Kidney capillary endothelial cell (primary cell): Measurements from ENCODE around the gene CD7.

Experiments
- DNase-seq: peaks from one replicate; pipeline ENCODE4 v3.0.0-alpha.2; 2018; ENCODE audit warnings: low spot score

The CD7 gene

DNA sequence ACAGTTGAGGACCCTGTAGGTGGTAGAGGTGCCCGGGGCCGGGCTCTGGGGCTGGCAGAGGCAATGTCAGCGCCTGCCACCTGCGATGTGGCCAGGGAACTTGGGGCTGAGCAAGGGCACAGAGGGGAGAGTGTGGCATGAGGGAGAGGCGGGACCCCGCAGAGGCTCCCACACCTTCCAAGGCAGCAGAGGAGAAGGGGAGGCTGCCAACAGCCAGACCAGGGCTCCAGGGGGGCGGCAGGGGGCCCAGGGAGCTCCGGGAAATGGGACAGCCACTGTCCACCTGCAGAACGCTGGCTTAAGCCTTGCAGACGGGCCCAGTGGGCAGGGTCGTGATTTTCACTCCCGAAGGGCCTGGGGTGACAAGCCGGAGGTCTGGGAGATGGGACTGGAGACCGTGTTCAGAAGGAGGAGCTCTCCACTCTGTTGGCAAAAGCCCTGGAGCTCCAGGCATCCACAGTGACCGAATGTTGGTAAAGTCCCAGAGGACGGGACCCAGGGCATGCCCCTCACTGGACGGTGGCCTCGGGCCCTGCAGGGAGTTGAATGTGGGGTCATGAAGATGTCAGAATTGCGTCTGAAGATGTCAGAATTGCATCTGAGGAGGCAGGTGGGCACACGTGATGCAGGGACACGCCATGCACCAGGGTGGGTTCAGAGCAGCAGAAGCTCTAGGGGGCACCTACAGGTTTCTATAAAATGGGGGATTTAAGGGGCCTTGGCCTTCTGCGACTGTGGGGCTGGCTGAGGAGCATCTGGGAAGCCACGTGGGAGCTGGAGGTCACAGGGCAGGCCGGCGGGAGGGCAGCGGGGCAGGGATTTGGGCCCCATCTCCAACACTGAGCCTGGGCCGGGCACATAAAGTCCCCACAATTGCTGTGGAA, 18.6 kb downstream of the CD7 start:
- DNase-seq, result no peak

DNA sequence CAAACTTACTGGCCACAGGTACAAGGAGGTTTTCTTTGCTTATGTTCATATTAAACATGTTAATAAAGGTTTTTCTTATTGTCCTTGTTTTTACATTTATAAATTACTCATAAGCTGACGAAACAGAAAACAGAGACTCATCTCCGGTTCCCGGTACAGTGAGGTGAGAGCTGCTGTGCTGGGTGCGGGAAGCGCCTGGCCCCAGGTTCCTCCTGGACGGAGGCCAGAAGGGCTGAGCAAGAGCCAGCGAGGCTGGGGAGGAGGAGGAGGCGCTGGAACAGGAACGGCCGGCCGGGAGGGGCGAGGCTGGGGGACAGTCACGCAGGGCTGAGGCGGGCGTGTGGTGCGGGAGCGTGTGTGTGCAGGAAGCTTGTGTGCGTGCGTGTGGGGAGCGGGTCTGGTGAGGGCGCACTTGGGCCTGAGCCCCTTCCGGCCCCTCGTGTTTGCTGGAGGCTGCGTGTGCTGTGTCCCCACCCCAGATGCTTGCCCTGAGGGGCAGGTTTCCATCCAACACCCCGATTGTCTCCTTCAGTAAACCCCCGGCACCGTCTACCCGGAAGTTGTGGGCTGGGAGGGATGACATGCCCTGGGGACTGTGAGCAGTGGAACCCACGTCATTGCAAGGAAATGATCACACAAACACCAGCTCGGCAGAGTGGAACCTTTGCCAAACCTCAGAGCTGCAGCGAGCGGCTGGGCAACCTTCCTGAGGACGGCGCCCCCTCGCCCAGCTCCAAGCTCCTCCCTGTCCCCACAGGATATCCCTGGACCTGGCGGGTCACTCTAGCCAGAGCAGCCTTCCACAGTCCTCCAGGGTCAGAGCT, 19.5 kb downstream of the CD7 start:
- peak; percentile 94 for DNase-seq

DNA sequence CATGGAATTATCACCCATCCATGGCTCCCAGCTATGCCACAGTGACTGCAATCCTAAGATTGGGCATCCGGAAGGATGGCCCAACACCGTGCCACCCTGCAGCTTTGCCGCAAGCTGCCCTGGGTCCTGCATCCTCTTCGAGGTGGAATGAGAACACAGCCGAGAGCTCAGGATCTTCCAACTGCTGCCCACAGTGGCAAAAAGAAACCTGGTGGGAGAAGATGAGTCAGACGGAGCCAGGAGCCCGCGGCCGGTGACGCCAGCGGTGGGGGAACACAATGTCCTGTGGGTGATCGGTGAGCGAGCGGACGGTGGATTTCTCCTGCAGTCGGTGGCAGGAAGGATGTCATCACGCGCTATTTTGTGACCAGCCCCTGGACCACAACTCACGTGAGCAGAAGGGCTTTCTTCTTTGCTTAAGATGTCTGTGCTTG, 20.1 kb downstream of the CD7 start:
- no peak for DNase-seq

DNA sequence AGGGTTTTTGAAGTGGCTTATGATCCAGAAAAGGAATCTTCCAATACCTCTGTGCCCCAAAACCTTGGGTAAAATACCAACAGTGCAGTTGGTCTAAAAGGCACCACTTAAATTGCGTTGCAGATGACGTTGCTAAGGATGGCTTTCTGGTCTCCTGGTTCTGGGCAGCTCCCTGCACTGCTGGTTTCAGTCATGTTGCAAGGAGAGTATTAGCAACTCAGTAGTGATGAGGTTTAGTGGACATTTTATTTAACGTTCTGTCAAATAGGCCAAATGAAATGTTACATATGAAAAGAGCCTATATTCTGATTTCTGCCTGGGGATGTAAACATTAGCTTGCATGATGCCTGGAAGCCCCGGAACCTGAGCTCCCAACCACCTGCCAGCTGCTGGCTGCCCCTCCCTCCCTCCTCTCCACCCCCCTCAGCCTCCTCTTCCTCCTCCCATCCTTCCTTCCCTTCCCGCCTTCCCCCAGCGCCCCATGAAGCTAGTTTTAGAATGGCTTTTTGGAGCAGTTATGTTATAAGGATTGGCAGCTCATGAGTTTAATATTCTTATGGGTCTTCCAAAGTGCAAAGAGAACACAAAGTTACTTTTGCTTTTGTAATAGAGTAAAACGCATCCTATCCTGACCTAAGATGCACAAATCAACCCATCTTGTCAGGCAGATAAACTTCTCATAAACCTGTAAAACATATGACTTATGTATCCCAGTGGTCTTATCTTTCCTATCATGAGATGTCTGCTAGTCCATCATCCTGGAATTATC, 20.7 kb downstream of the CD7 start:
- DNase-seq, result no peak

DNA sequence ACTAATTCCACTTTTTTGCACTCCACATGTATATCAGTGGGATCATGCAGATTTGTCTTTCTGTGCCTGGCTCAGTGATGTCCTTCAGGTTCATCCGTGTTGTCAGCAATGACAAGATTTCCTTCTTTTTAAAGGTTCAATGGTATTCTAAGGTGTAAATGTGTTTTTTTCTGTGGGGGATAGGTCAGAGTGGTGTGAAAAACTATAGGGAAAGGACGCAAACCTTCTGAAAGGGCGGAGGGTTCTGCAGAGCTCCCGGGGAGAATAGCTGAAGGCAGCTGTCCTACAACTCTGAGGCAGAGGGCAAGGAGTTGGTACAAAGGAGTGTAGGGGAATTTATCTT, 22.0 kb downstream of the CD7 start:
- no peak for DNase-seq

DNA sequence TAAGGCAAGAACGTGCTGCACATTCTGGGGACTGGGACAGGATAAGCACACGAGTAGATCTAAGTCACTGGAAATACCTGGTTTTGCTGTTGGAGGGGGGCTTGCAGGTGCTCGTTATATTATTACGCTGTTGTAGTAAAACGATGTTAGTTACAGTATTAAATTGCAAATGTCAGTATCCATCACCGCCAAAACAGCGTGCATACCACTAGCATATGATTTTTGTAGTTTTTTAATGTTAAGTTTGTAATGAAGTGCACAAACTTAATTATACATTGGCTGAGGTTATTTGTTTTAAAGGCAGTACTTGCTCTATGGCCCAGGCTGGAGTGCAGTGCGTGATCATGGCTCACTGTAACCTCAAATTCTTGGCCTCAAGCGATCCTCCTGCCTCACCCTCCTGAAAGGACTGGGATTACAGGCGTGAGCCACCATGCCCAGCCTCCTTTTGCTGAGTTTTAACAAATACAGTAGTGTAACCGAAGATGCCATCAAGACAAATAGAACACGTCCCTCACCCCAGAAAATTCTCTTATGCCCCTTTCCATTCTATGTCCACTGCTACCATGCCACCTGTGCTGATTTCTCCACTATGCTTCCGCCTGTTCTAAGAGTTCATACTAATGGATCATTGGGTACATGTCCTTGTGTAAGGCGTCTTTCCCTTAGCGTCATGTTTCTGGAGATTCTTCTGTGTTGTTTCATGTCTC, 23.2 kb downstream of the CD7 start:
- DNase-seq, result no peak

DNA sequence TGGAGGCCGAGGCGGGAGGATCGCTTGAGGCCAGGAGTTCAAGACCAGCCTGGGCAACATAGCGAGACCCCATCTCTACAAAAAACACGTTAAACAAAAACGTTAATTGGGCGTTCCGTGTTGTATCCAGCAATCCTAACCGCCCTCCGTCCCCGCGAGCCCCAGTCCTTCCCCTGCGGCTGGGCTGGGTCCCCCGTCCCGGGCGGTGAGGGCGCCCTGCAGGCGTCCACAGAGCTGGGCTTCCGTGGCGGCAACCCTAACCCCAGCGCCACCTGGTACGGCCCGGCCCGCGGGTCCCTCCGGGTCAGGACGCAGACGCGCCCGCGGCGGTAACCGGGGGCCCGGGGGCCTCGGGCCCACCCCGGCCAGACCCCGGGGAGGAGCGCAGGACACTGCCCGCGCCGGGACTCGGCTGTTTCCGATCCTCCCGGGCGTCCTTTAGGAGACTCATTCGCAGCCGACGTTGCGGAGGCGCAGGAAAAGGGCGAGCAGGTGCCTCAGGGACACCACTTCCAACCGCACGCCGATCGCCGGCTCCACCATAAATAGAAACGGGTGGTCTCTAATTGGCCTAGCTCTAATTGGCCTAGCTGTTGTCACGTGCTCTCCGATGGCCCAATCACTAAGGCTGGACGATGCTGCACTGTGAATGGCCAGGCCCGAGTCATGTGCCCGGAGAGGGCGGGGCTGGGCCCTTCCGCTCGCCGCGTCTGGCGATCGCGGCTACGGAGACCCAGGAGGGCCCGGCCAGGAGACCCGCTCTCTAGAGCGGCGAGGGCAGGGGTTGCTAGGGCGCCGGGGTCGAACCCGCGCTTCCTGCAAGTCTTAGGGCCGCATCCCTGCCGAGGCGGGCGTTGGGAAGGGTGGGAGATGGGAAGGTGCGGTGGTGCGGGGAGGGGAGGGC, 24.9 kb downstream of the CD7 start:
- peak; percentile 95 for DNase-seq

DNA sequence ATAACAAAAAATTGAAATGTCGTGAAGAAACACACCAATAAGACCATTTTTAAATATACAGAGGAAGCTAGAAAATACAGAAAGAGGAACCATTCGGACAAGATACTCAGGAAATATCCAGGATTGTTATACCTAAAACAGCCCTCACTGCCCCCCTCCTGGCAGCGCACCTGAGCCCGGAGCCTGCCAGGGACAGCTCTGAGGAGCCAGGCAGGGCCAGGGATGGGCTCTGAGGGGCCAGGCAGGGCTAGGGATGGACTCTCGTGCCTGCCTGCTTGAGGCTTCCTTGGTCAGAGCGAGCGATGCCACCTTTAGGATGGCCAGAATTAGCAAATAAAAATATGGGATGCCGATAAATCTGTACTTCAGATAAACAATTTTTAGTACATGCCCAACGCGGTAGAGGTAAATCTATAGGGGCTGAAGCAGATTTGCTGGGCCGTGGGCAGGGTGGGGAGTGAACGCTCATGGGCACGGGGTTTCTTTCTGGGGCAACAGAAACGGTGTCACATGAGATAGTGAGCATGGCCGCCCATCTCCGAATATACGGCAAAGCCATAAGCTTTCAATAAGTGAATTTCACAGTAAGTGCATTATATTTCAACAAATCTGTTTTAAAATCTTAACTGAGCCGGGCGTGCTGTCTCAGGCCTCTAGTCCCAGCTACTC, 25.7 kb downstream of the CD7 start:
- no peak for DNase-seq

DNA sequence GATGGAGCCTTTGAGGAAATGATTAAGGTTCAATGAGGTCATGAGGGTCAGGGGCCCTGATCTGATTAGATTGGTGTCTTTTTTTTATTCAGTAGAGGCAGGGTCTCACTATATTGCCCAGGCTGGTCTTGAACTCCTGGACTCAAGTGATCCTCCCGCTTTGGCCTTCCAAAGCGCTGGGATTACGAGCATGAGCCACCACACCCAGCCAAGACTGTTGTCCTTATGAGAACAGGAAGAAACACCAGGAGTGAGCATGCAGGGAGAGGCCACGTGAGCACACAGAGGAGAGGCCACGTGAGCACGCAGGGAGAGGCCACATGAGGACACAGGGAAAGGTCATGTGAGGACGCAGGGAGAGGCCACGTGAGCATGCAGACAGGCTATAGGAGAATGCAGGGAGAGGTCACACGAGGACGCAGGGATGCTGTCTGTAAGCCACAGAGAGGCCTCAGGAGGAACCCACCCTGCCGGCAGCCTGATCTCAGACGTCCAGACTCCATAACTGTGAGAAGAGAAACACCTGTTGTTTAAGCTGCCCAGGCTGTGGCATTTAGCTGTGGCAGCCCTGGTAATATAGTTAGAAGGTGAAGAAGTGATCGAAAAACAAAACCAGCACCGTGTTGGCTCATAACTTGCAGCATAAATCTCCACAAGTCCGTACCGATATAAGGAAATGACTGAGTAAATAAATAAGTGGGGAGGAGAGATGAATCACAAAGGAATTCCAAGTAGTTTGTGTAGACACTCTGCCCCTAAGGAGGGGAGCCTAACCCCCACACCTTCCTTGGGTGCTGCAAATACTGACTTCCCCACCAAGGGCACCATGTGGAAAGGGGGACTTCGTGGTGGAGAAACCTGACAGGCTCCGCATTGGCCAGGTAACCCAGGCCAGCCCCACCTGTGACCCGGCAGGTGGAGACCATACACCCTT, 29.3 kb downstream of the CD7 start:
- DNase-seq, result no peak

DNA sequence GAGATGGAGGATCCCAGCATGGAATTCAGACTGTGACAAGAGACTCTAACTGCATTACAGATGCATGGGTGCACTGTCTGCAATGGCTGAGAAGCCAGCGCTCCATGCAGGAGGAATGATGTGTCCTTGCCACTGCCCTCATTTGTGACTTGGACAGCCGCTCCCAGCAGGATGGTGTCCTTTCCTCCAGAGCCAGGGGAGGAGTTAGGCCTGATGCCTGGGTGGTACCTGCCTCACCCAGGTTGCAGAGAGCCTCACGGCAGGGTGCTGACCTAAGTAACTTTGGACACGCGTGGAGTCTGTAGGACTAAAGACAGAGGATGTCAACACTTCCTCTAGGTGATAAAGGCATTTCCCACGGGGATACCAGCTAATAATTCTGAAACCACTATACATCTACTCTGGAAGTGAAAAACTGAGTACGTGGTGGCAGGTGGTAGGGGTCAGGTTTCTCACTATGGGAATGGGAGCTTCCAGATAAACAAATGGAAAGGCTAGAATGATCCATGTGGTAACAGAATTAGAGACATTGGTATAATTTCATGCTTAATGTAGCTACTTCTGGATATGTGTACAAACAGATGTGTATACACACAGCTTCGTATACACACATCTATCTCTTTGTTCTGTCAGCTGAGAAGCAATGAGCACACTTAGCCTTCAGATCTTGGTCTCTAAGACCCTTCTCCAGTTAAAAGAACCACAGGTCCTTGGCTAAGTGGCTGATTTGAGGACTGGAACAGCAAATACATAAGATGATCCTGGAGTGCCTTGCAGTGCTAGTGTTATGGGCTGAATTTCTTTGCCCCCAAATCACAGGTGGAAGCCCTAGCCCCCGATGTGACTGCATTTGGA, 30.2 kb downstream of the CD7 start:
- no peak for DNase-seq

DNA sequence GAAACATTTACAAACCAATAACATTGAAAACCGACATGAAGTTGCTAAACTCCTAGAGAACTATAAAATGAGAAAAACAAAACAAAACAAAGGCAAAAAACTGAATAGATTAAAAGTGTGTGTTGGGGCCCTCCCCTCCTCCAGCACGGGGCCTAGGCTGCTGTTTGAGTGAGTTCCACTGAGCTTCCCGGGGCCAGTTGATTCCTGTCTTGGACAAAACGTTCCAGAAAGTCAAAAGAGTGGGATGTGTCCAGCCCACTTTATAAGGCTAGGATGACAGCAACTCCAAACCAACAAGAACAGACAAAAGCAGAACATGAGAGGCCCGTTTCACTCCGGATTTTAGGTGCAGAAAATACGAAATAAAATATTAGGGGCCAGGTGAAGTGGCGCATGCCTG, 32.3 kb downstream of the CD7 start:
- DNase-seq, result no peak

DNA sequence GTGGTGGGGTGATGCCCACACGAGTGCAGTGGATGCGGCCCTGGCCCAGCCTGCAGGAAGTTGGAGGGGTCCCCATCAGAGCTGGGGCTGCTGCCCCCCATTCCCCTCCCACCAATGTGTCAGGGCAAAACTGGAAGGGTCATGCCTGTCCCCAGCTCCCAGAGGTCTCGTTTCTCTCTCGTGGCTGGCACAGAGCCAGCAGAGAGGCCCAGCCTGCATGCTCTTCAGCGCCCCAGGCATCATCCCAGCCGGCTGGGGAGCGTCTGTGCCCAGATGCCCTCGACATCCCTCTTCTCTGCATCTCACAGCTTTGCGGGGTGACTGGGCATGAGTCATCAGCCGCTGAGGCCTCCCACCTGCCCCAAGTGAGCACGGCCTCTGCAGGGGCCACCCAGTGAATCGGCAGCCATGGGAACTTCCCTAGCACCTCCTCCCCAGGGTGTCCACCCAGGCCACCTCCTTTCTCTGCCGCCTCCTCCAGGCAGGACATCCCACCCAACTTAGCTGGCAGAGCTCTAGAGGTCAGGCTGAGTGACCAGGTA, 34.1 kb downstream of the CD7 start:
- DNase-seq, result no peak

DNA sequence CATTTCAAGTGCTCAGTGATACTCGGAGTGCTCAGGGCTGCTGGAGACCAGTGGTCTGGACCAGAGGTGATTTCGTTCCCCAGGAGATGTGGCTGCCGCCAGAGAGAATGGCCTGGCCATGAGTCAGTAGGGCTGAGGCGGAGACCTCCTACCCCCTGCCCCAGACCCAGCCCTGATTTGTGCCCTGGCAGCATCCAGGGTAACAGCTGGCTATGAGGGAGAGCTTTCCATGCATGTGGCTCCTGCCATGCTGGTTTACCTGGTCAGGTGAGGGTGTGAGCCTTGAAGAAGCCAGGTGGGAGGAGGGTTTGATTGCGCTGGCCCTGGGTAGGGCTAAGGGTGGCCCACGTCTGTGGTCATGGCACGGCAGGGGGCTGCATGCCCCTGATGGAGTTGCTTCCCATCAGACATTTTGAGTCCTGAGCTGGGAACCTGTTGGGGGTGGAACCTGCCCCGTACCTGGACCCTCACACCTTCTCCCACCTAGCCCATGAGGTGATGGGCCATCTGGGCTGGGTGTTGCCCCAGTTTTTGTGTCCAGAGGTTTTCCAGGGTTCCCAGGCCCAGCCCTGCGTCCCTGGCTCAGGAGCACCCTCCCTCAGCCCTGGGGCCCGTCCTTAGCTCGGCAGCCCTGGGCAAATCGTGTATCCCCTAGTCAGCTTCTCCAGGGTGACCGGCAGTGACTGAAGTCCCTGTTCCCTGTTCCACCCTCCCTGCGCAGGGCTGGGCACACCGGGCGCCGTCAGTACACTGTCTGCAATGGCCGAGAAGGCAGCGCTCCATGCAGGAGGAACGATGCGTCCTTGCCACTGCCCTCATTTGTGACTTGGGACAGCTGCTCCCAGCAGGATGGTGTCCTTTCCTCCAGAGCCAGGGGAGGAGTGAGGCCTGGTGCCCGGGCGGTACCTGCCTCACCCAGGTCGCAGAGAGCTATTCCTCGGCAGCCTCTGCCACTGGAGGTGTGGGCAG, 34.9 kb downstream of the CD7 start:
- no peak for DNase-seq

DNA sequence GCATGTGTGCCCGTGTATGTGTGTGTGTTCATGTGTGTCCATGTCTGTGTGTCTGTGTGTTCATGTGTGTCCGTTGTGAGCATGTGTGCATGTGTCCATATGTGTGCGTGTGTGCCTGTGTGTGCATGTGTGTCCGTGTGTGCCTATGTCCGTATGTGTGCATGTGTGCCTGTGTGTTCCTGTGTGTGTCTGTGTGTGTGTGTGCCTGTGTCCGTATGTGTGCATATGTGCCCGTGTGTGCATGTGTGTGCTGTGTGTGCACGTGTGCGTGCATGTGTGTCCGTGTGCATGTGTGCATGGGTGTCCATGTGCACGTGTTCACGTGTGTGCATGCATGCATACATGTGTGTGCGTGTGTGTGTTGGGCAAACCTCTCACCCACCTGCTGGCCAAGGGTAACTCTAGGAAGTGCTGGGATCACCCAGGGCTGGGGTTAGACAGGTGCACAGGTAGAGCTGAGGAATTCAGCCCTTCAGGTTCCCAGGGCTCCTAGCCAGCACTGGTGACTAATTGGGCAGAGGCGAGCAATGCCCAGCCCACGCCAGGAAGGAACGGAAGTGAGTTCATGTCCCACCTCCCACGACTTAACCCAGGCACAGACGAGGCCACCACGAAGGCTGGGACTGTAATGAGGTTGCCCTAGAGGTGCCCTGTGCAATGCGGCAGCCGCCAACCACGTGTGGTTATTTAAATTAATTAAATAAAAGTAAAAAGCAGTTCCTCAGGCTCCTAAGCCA, 35.7 kb downstream of the CD7 start:
- DNase-seq, result no peak

DNA sequence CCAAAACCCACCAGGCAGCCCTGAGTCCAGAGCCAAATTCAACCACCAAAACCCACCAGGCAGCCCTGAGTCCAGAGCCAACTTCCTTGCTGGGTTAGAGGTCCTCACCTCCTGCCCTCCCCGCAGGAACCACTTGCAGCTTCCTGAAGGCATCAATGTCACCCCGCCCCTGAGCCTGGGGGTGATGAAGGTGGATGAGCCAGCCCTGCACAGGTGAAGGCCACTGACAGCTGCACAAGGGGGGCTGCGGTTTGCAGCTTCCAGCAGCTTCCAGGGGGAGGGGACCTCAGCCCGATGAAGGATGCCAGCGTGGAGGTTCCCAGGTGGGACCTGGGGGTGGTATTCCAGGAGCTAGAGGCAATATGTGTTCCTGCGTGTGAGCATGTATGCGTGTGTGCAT, 36.3 kb downstream of the CD7 start:
- DNase-seq, result no peak

DNA sequence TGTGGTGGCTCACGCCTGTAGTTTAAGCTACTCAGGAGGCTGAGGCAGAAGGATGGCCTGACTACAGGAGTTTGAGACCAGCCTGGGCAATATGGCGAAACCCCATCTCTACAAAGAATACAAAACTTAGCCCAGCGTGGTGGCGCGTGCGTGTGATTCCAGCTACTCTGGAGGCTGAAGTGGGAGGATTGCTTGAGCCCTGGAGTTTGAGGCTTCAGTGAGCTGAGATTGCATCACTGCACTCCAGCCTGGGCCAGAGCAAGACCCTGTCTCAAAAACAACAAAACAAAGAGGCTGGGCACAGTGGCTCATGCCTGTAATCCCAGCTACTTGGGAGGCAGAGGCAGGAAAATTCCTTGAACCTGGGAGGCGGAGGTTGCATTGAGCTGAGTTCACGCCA, 36.9 kb downstream of the CD7 start:
- no peak for DNase-seq
